Kidney epithelial cell (primary cell): ENCODE results near the gene HEG1. TPM values are rescaled to one million over a fixed set of nuclear protein-coding genes. Genes with fewer than 3 reads are reported as not detected.

ENCODE experiments used
- DNase-seq: peaks from one replicate; pipeline ENCODE4 v3.0.0-alpha.2; 2010; ENCODE audit warnings: low read depth
- H3K27me3 ChIP-seq: 2 replicates; pipeline ENCODE4 v1.6.0; 2011; ENCODE audit warnings: low read length; ENCODE audit not compliant: control insufficient read depth, insufficient read depth
- H3K36me3 ChIP-seq: 2 replicates; pipeline ENCODE4 v1.5.1; 2011; ENCODE audit warnings: low read length; ENCODE audit not compliant: control insufficient read depth, insufficient read depth
- H3K4me3 ChIP-seq: 2 replicates; pipeline ENCODE4 v1.5.1; 2011; ENCODE audit warnings: low read depth, mild to moderate bottlenecking, control low read depth, low read length
- total RNA-seq: library from RNA; depleted of rRNA; stranded (reverse); fragments of >200 nt; gene quantifications from 2 replicates; pipeline ENCODE4 v1.2.3, GENCODE V29; 2015
- TF ChIP-seq, protein P1 (sequence below): IDR thresholded peaks from 2 replicates; pipeline ENCODE4 v1.5.1; 2011; ENCODE audit warnings: mild to moderate bottlenecking, moderate library complexity, low read length, control low read depth, inconsistent platforms; ENCODE audit not compliant: insufficient read depth, poor library complexity, severe bottlenecking

HEG1 gene
- total RNA-seq, 1 donor from 2014 or later: 17.4 TPM

DNA sequence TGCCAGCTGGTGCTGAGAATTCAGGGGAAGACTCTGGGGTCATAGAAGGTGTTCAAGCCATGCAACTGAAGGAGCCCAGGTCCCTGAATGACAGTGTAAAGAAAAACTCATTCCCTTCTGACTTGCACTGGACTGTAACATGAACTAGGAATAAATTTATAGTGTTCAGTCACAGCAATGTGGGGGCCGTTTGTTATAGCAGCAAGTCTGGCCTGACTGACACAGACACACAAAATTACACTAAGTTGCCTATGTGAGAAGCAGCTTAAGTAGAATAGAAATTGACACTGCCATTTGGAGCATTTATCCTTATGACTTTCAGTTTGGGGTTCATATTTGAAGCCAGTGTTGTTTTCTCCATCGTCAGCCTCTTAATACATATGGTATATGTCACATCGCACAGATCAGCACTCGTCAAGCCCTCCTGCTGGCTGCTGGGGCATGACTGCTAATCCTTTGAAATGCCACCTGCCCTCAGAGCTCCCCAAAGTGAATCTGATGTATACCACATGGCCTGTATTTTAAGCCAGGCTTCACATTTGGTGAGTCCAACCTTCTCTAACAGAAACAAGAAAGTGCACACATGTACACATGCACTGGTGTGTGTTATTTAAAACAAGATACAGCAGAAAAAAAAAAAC, 17.1 kb upstream of the HEG1 start:
- TF ChIP-seq, protein P1, sequence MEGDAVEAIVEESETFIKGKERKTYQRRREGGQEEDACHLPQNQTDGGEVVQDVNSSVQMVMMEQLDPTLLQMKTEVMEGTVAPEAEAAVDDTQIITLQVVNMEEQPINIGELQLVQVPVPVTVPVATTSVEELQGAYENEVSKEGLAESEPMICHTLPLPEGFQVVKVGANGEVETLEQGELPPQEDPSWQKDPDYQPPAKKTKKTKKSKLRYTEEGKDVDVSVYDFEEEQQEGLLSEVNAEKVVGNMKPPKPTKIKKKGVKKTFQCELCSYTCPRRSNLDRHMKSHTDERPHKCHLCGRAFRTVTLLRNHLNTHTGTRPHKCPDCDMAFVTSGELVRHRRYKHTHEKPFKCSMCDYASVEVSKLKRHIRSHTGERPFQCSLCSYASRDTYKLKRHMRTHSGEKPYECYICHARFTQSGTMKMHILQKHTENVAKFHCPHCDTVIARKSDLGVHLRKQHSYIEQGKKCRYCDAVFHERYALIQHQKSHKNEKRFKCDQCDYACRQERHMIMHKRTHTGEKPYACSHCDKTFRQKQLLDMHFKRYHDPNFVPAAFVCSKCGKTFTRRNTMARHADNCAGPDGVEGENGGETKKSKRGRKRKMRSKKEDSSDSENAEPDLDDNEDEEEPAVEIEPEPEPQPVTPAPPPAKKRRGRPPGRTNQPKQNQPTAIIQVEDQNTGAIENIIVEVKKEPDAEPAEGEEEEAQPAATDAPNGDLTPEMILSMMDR: no peak
- Histone ChIP-seq H3K27me3 (no peaks in the 10 kb centered on the region), H3K36me3 (no peaks in the 10 kb centered on the region), H3K4me3 (no peak overlapping the region)
- no peak for DNase-seq

GRCh38 chr3:125072301-125072700, 16.5 kb upstream of the HEG1 start:
- TF ChIP-seq, protein P1: no peak
- no peak for DNase-seq
- no peaks in the 10 kb centered on the region for H3K27me3 ChIP-seq
- H3K36me3 ChIP-seq: no peaks in the 10 kb centered on the region
- no peak overlapping the region for H3K4me3 ChIP-seq

DNA sequence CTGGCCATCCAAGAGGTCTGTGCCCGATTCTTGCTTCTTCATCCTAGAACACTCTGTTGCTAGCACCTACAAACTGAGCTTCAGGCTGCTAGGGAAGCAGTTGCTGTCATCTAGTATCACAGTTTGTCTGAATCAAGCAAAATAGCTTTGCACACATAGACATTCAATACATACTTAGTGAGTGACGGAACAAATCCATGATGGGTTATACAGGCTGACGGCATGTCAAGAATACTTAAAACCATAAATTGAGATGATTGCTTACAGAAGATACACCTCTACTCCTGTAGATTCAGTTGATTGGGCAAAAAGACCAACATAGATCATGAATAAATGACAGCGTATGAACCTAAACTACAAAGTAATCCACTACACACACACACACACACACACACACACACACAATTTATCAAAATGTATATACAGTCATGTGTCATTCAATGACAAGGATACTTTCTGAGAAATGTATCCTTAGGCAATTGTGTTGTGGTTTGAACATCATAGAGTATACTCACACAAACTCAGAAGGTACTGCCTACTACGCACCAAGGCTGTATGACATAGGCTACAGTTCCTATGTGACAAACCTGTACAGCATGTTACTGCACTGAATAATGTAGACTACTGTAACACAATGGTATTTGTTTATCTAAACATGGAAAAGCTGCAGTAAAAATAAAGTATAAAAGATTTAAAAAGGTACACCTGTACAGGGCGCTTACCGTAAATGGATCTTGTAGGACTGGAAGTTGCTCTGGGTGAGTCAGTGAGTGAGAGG, 14.4 kb upstream of the HEG1 start:
- Histone ChIP-seq H3K27me3 (no peaks in the 10 kb centered on the region), H3K4me3 (no peak overlapping the region), H3K36me3 (no peaks in the 10 kb centered on the region)
- TF ChIP-seq, protein P1: no peak
- DNase-seq: no peak

DNA sequence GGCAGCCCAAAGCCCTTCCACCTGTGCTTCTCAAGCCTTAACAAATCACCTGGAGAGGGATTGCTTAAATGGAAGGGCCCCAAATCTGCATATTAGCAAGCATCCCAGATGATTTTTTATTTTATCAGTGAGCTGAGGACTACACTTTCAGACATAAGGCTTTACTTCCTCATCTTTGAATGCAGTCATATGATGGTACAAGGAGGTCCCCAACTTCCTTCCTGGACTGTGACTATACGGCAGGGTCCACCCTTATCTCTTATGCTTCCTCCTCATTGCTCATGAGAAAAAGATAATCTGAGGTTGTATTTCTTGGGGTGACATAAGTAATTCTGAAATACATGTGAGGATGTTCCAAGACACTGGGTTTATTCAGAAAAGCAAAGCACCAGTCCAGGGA, 13.7 kb upstream of the HEG1 start:
- Histone ChIP-seq H3K27me3 (no peaks in the 10 kb centered on the region), H3K4me3 (no peak overlapping the region), H3K36me3 (no peaks in the 10 kb centered on the region)
- DNase-seq: no peak
- TF ChIP-seq, protein P1: no peak

DNA sequence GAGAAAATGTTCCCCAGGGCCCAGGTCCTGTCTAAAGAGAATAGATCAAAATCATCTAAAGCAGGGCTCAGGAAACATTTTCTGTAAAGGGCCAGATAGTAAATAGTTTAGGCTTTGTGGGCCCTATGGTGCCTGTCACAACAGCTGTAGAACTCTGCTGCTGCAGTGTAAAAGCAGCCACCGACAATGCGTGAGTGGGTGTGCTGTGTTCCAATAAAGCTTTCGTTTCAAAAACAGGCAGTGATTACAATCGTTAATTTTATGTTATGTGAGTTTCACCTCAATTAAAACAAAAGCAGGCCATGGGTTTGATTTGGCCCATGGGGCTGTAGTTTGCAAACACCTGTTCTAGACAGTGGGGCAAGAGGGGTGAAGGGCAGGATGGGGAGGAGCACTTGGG, 12.5 kb upstream of the HEG1 start:
- Histone ChIP-seq H3K36me3 (no peaks in the 10 kb centered on the region), H3K4me3 (no peak overlapping the region), H3K27me3 (no peaks in the 10 kb centered on the region)
- TF ChIP-seq, protein P1: no peak
- DNase-seq: no peak
